Right atrium auricular region (tissue), 2 donors: Measurements from ENCODE around the gene PLD3. TPM values are rescaled to one million over a fixed set of nuclear protein-coding genes. Genes with fewer than 3 reads are reported as not detected.

Experiments used
- DNase-seq: peaks from one replicate; pipeline ENCODE4 v3.0.0-alpha.2; 2019; ENCODE audit warnings: low spot score
- H3K27ac ChIP-seq, 2 donors: fragments of 200-600 bp; sonication (generic); 1 replicate in 1 of 2; 2 replicates in 1 of 2; pipeline ENCODE4 v1.5.1; 2016 to 2019
- H3K27me3 ChIP-seq, 2 donors: fragments of 200-600 bp; sonication (generic); one replicate each; pipeline versions ENCODE4 v1.5.1 to v1.6.0; 2017 to 2019
- H3K36me3 ChIP-seq: fragments of 200-600 bp; sonication (generic); one replicate; pipeline ENCODE4 v1.5.1; 2016
- H3K4me1 ChIP-seq, 2 donors: fragments of 200-600 bp; sonication (generic); one replicate each; pipeline versions ENCODE4 v1.5.1 to v1.6.0; 2017 to 2019
- H3K4me3 ChIP-seq, 2 donors: fragments of 200-600 bp; sonication (generic); 1 replicate in 1 of 2; 2 replicates in 1 of 2; pipeline ENCODE4 v1.5.1; 2017 to 2019; ENCODE audit warnings: mild to moderate bottlenecking in 1 of 2, moderate library complexity in 1 of 2
- H3K9me3 ChIP-seq, 2 donors: fragments of 200-600 bp; sonication (generic); one replicate each; pipeline ENCODE4 v1.5.1; 2019
- total RNA-seq, 2 donors: library from RNA; depleted of rRNA; stranded (reverse); fragments of >200 nt; gene quantifications; one replicate each; pipeline ENCODE4 v1.1.0, GENCODE V29; 2016
- TF ChIP-seq, protein P1 (sequence below), 2 donors: fragments of 200-600 bp; sonication (generic); IDR thresholded peaks; one replicate each; pipeline ENCODE4 v1.5.1; 2019; ENCODE audit warnings: antibody characterized with exemption in 2 of 2

PLD3 gene
- total RNA-seq, 2 donors from 2014 or later, result 273 to 315 TPM

DNA sequence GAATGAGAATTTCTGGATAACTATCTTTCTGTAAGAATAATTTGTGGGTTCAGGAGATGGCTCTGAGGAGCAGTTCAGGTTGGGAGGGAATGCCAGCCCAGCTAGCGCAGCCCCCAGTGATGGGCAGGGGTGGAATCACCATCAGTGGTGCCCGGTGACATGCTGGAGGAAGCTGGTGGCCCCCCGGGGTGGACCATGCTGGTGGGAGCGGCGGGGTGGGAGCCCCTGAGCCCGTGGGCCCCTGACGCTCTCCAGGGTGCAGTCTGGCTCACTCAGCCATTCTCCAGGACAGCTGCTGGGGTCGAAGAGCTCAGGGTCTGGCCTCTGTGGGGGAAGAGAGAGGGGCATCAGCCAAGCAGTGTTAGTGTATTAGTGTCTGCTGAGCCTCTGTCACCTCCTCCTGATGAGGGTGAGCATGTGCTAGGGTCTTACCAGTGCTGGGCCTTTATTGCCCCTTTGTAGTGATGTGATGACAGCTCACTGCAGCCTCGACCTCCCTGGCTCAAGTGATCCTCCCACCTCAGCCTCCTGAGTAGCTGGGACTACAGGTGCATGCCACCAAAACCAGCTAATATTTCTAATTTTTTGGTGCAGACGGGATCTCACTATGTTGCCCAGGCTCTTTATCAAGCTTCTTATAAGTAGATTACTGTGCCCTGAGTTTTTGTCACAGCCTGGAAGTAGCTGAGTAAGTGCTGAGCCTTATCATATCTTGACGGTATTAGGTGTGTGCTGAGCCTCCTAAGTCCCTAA, 31.1 kb downstream of the PLD3 start:
- H3K27me3 ChIP-seq, result no peaks in the 10 kb centered on the region
- H3K4me1 ChIP-seq, result no peaks in the 10 kb centered on the region
- H3K4me3 ChIP-seq, result no peak overlapping the region
- H3K36me3 ChIP-seq, result peaks cover 18% of the 10 kb centered on the region
- no peaks in the 10 kb centered on the region for H3K9me3 ChIP-seq
- TF ChIP-seq, protein P1, sequence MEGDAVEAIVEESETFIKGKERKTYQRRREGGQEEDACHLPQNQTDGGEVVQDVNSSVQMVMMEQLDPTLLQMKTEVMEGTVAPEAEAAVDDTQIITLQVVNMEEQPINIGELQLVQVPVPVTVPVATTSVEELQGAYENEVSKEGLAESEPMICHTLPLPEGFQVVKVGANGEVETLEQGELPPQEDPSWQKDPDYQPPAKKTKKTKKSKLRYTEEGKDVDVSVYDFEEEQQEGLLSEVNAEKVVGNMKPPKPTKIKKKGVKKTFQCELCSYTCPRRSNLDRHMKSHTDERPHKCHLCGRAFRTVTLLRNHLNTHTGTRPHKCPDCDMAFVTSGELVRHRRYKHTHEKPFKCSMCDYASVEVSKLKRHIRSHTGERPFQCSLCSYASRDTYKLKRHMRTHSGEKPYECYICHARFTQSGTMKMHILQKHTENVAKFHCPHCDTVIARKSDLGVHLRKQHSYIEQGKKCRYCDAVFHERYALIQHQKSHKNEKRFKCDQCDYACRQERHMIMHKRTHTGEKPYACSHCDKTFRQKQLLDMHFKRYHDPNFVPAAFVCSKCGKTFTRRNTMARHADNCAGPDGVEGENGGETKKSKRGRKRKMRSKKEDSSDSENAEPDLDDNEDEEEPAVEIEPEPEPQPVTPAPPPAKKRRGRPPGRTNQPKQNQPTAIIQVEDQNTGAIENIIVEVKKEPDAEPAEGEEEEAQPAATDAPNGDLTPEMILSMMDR (IDR thresholded peaks at IDR 0.05), result no peak
- DNase-seq, result no peak
- no peak overlapping the region for H3K27ac ChIP-seq

DNA sequence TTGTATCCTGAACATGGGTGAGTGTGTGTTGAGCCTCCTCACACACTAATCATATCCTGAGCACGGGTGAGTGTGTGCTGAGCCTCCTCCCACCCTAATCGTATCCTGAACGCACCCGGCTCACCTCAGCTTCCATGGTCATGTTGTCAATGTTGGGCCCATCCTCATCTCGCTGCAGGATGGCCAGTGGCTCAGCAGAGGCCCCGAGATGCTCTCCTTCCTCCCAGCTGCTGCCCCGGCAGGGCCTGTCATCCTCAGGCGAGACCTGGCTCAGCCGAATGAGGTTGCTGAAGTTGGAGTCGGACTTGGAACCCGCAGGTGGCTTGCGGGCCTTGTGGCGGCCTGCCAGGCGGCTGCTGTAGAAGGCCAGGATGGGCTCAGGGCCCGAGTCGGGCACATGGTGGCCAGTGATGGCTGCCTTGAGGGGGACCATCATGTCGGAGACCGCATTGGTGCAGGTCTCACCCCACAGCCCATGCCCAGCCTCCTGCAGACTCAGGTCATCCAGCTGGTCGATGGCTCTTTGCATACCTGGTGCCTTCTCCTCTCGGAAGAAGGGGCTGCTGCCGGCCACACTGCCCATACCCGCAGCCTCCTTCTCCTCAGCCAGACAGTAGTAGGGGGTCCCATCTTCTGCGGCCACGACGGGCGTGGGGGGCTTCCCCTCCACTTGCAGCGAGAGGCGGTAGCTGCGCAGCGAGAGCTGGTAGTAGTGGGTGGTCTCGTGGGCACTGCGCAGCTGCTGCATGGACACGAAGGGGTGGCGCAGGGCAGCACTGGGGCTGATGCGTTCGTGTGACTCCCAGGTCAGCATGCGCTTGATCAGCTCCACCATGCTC, 31.9 kb downstream of the PLD3 start:
- Histone ChIP-seq H3K4me3 (no peak overlapping the region), H3K36me3 (peaks cover 12% of the 10 kb centered on the region)
- TF ChIP-seq, protein P1 (IDR thresholded peaks at IDR 0.05), result no peak

DNA sequence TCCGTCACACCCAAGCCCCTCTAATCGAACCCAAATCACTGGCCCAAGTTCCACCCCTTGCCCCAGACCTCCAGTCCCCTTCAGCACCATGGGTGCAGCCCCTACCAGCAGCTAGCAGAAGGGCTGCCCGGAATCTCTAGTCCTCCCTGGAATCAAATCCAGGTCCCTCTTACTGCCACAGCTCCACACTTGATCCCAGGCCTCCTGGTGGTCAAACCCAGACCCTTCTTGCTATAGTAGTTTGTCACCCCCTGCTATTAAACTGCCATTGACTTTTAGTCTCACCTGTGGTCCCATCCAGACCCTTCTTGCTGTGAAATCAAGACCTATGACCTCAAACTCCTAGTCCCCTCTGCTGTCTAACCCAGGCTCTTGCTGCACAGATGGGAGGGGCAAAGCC, 32.8 kb downstream of the PLD3 start:
- no peak overlapping the region for H3K4me3 ChIP-seq
- TF ChIP-seq, protein P1 (IDR thresholded peaks at IDR 0.05), result no peak

More for the DNA sequence above, 31.9 kb downstream of the PLD3 start:
- no peaks in the 10 kb centered on the region for H3K27me3 ChIP-seq
- no peak overlapping the region for H3K27ac ChIP-seq
- no peaks in the 10 kb centered on the region for H3K4me1 ChIP-seq
- no peak for DNase-seq
- H3K9me3 ChIP-seq, result no peaks in the 10 kb centered on the region

DNA sequence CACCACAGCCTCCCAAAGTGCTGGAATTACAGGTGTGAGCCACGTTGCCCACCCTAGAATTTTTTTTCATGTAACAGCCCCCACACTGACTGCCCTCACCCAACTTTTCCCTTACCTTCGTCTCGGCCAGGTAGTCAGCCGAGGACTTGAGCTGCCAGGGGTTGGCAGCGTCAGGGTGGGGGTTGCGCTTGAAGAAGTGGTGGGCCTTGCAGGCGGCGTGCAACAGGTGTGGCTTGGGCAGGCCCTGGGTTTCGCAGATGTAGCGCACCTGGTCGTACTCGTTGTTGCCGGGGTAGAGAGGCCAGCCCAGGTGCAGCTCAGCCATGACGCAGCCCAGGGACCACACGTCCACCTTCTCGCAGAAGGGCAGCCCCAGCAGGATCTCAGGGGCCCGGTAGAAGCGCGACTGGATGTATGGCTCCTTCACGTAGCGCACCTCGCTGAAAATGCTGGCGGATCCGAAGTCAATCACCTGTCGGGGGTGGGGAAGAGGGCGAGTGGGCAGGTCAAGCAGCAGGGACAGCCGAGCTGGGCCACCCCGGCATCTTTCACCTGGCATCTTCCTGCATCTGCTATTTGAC, 35.3 kb downstream of the PLD3 start:
- H3K36me3 ChIP-seq, result no peaks in the 10 kb centered on the region
- no peaks in the 10 kb centered on the region for H3K9me3 ChIP-seq
- DNase-seq, result no peak
- no peak overlapping the region for H3K27ac ChIP-seq
- TF ChIP-seq, protein P1 (IDR thresholded peaks at IDR 0.05), result no peak
- H3K4me3 ChIP-seq, result no peak overlapping the region
- no peaks in the 10 kb centered on the region for H3K4me1 ChIP-seq
- no peaks in the 10 kb centered on the region for H3K27me3 ChIP-seq

More for the DNA sequence above, 32.8 kb downstream of the PLD3 start:
- Histone ChIP-seq H3K27ac (no peak overlapping the region), H3K9me3 (no peaks in the 10 kb centered on the region), H3K27me3 (no peaks in the 10 kb centered on the region), H3K4me1 (no peaks in the 10 kb centered on the region), H3K36me3 (peaks cover 4% of the 10 kb centered on the region)
- DNase-seq, result no peak

DNA sequence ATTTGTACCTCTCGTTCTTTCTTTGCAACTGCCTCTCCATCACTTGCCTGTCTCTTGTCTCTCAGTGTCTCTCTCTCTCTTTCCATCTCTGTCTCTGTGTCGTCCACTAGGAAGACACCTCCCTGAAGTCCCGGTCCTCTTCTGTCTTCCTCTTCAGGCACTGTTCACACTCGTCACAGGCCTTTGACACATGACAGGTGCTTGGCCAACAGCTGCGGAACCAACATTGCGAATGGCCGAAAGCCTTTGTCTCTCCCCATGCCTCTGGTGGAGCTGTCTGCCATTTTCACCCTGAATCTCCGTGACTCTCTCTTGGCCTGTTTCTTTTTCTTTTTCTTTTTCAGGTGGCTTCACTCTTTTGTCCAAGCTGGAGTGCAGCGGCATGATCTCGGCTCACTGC, 38.7 kb downstream of the PLD3 start:
- Histone ChIP-seq H3K27ac (no peak overlapping the region), H3K9me3 (no peaks in the 10 kb centered on the region), H3K36me3 (no peaks in the 10 kb centered on the region), H3K4me1 (no peaks in the 10 kb centered on the region), H3K4me3 (no peak overlapping the region), H3K27me3 (no peaks in the 10 kb centered on the region)
- TF ChIP-seq, protein P1 (IDR thresholded peaks at IDR 0.05), result no peak
- DNase-seq, result no peak
